Mucosa of descending colon (tissue), 3 donors: ENCODE measurements around the gene CERS5. TPM values are rescaled to one million over a fixed set of nuclear protein-coding genes. Genes with fewer than 3 reads are reported as not detected.

Source experiments
- ATAC-seq: fragments of 200-7000 bp; cut with Tn5 transposase; one replicate; pipeline ENCODE4 v1.9.1; 2020; ENCODE audit warnings: mild to moderate bottlenecking, moderate library complexity
- DNase-seq, 3 donors: peaks; one replicate each; pipeline ENCODE4 v3.0.0-alpha.2; 2020
- H3K36me3 ChIP-seq: fragments of 200-600 bp; one replicate; pipeline ENCODE4 v1.8.0; 2021; ENCODE audit warnings: low read depth, mild to moderate bottlenecking
- H3K4me1 ChIP-seq: fragments of 200-600 bp; one replicate; pipeline ENCODE4 v1.8.0; 2021; ENCODE audit warnings: low read depth, mild to moderate bottlenecking
- H3K4me3 ChIP-seq: fragments of 200-600 bp; one replicate; pipeline ENCODE4 v1.8.0; 2021; ENCODE audit warnings: mild to moderate bottlenecking
- H3K9me3 ChIP-seq: fragments of 200-600 bp; one replicate; pipeline ENCODE4 v1.8.0; 2021; ENCODE audit warnings: mild to moderate bottlenecking
- CTCF ChIP-seq: fragments of 200-600 bp; IDR thresholded peaks from one replicate; pipeline ENCODE4 v1.8.0; 2022; ENCODE audit warnings: antibody characterized with exemption, mild to moderate bottlenecking
- intact Hi-C, 2 donors: fragments of 100-400 bp; cut with DNase I in 1 of 2; cut with micrococcal nuclease in 1 of 2; formaldehyde crosslinking; loops; one replicate each; pipeline versions ENCODE4 v1.11.0 to v1.11.1; 2022; cut with DNase I, micrococcal nuclease
- long read RNA-seq, 2 donors: library from polyadenylated mRNA; unstranded; transcript quantifications; one replicate each; pipeline ENCODE4 v2.0.0, GENCODE V29; 2019 to 2021
- total RNA-seq, 3 donors: library from RNA; stranded (reverse); fragmentation: NEBNext Ultra II Directional in 2 of 3; extraction: Animal tissue kit (Norgen Biotek cat#: 25700) in 2 of 3; gene quantifications; one replicate each; pipeline versions ENCODE4 v1.2.1 to v1.2.4, GENCODE V29; 2021 to 2023
- donor health status: DM: no; HTN: no; CAD: no; lungs with moderate emphysema.
- donor health status: DM: no; HTN: no; CAD: no.
- donor health status: DM: no; HTN: yes; CAD: no.

Gene CERS5
- total RNA-seq = 10 to 100 TPM; 21.0 to 26.2 (median 23.0) TPM
- long read RNA-seq, donor 1, transcript CERS5-201 (10 exons, 2,051 nt) = major isoform, 17 of 30 reads
- long read RNA-seq, donor 1, partial matches to known transcripts = 0 of 30 reads
- long read RNA-seq, donor 1, other reads (novel, unspliced or antisense) = 10 of 30 reads
- long read RNA-seq, donor 2, transcript CERS5-201 (10 exons, 2,051 nt) = major isoform, 12 of 14 reads
- long read RNA-seq, donor 2, partial matches to known transcripts = 0 of 14 reads
- long read RNA-seq, donor 2, other reads (novel, unspliced or antisense) = 2 of 14 reads

GRCh38 chr12:50167049-50167828 lies at the start of gene CERS5:
Gene CERS5 (minus strand): TSS chr12:50167369. CDS start chr12:50167297, 72 bp downstream.
- intact Hi-C loops = no loop called here
- DNase-seq = peak; percentile 98 to 99 (median 99)
- ATAC-seq = peak; percentile 99
- no peaks in the 10 kb centered on the region for H3K9me3 ChIP-seq
- peaks cover 3% of the 10 kb centered on the region for H3K36me3 ChIP-seq
- TF ChIP-seq CTCF = peak; percentile 25
- peaks cover 9% of the 10 kb centered on the region for H3K4me1 ChIP-seq
- H3K4me3 ChIP-seq = peak within 1 kb of the TSS; percentile 65

GRCh38 chr12:50215033-50215432 lies 47.9 kb upstream of the CERS5 start:
- no peak overlapping the region for H3K4me3 ChIP-seq
- DNase-seq (no peak), ATAC-seq (no peak)
- no peaks in the 10 kb centered on the region for H3K36me3 ChIP-seq
- TF ChIP-seq CTCF = no peak
- intact Hi-C loops = no loop called here
- no peaks in the 10 kb centered on the region for H3K9me3 ChIP-seq
- H3K4me1 ChIP-seq = peaks cover 6% of the 10 kb centered on the region

- DNase-seq (no peak), ATAC-seq (no peak)
- H3K9me3 ChIP-seq = no peaks in the 10 kb centered on the region
- H3K4me1 ChIP-seq = peaks cover 6% of the 10 kb centered on the region
- TF ChIP-seq CTCF = no peak
- intact Hi-C loops = no loop called here
- H3K4me3 ChIP-seq = no peak overlapping the region
- no peaks in the 10 kb centered on the region for H3K36me3 ChIP-seq
Observed at GRCh38 chr12:50214018-50214417, 46.8 kb upstream of the CERS5 start.

- no peak for TF ChIP-seq CTCF
- H3K9me3 ChIP-seq = no peaks in the 10 kb centered on the region
Observed at GRCh38 chr12:50213439-50213838, 46.3 kb upstream of the CERS5 start.

GRCh38 chr12:50212071-50212467 lies 44.9 kb upstream of the CERS5 start:
- intact Hi-C loops = no loop called here
- H3K4me3 ChIP-seq = no peak overlapping the region
- no peaks in the 10 kb centered on the region for H3K9me3 ChIP-seq
- no peak for ATAC-seq
- TF ChIP-seq CTCF = no peak
- H3K36me3 ChIP-seq = no peaks in the 10 kb centered on the region
- DNase-seq = no peak
- peaks cover 6% of the 10 kb centered on the region for H3K4me1 ChIP-seq

More at GRCh38 chr12:50213439-50213838, 46.3 kb upstream of the CERS5 start:
- peaks cover 6% of the 10 kb centered on the region for H3K4me1 ChIP-seq
- H3K4me3 ChIP-seq = no peak overlapping the region
- H3K36me3 ChIP-seq = no peaks in the 10 kb centered on the region
- no peak for DNase-seq
- ATAC-seq = no peak
- intact Hi-C loops = no loop called here
